GM12874 (cell line): Measurements from ENCODE around the gene MYH1.

Source experiments
- CTCF ChIP-seq: IDR thresholded peaks from 2 replicates; pipeline ENCODE4 v1.5.1; 2011; ENCODE audit warnings: low read depth, mild to moderate bottlenecking, control low read depth, low read length, moderate library complexity; ENCODE audit not compliant: insufficient read depth

MYH1 gene

GRCh38 chr17:10471858-10472257, 46.5 kb downstream of the MYH1 start:
- no peak for TF ChIP-seq CTCF

- TF ChIP-seq CTCF, result no peak
These were observed 48.9 kb downstream of the MYH1 start, which contains the start of gene MYH4 for GRCh38 chr17:10469459-10469858. TSS of gene MYH4 (minus strand) at chr17:10469559. CDS start at chr17:10466745, 2,814 bp downstream.

GRCh38 chr17:10463402-10463801, 54.9 kb downstream of the MYH1 start:
- TF ChIP-seq CTCF, result no peak

- no peak for TF ChIP-seq CTCF
These were observed 58.3 kb downstream of the MYH1 start for GRCh38 chr17:10460062-10460461.

GRCh38 chr17:10458701-10459100, 59.6 kb downstream of the MYH1 start:
- no peak for TF ChIP-seq CTCF

- no peak for TF ChIP-seq CTCF
These were observed 60.4 kb downstream of the MYH1 start for GRCh38 chr17:10457952-10458351.

- TF ChIP-seq CTCF, result no peak
These were observed 71.1 kb downstream of the MYH1 start for GRCh38 chr17:10447026-10447931.
